ENCODE results near the gene SYT9. TPM values are rescaled to one million over a fixed set of nuclear protein-coding genes. Genes with fewer than 3 reads are reported as not detected.

SYT9 gene
- total RNA-seq, 3 donors from 2014 or later (not counting 1 experiment from before 2014, with no cell fraction given), result not detected

DNA sequence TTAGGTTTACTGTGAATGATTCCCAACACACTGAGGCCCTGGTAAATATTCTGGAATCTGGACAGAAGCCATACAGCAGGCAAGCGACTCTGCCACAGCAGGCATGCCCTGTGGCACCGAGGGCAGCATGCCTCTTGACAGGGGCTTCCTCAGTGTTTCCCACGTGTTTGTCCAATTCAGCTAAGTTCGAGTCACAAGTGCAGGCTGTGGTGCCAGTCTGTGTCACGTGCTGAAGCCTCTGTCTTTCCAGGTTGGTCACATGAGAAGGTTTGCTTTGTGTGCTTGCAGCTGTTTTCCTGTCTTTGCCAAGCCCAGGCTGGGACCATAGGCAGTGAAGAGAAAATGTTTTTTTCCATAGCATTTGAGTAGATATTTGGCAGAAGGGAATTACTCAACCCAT is 259.7 kb downstream of the SYT9 start:
- no peaks in the 10 kb centered on the region for H3K36me3 Mint-ChIP-seq
- DNase-seq (peak in 1 of 2 donors; percentile 19), ATAC-seq (no peak)
- H3K27ac Mint-ChIP-seq, result peak overlapping the region; percentile 90
- intact Hi-C loops (cut with micrococcal nuclease), result loop anchor here (10.0 kb wide), 1 partner anchor 473 kb away; the partner anchor contains the start of gene EIF3F
- H3K4me3 Mint-ChIP-seq, result no peak overlapping the region
- H3K9me3 Mint-ChIP-seq, result no peaks in the 10 kb centered on the region
- H3K4me1 ChIP-seq (ENCODE audit: control insufficient read depth, insufficient read depth, low read length), result peaks cover 23% of the 10 kb centered on the region
- no peaks in the 10 kb centered on the region for H3K36me3 ChIP-seq (ENCODE audit: control insufficient read depth, insufficient read depth, low read length)
- 31% methylated on average over 5 of the region's 5 CpGs for WGBS (ENCODE audit: insufficient coverage)
- no peaks in the 10 kb centered on the region for H3K27me3 Mint-ChIP-seq (ENCODE audit: low read depth in 2 of 2)
- no peak overlapping the region for H3K27ac ChIP-seq (ENCODE audit: low read length)
- H3K27me3 ChIP-seq (ENCODE audit: control insufficient read depth, insufficient read depth, low read length), result peaks cover 3% of the 10 kb centered on the region
- no peak overlapping the region for H3K4me3 ChIP-seq (ENCODE audit: low read length)
- no peaks in the 10 kb centered on the region for H3K9me3 ChIP-seq (ENCODE audit: control insufficient read depth, insufficient read depth, low read length)
- peaks cover 12 to 26% of the 10 kb centered on the region in 2 donors for H3K4me1 Mint-ChIP-seq
- TF ChIP-seq, protein P1, sequence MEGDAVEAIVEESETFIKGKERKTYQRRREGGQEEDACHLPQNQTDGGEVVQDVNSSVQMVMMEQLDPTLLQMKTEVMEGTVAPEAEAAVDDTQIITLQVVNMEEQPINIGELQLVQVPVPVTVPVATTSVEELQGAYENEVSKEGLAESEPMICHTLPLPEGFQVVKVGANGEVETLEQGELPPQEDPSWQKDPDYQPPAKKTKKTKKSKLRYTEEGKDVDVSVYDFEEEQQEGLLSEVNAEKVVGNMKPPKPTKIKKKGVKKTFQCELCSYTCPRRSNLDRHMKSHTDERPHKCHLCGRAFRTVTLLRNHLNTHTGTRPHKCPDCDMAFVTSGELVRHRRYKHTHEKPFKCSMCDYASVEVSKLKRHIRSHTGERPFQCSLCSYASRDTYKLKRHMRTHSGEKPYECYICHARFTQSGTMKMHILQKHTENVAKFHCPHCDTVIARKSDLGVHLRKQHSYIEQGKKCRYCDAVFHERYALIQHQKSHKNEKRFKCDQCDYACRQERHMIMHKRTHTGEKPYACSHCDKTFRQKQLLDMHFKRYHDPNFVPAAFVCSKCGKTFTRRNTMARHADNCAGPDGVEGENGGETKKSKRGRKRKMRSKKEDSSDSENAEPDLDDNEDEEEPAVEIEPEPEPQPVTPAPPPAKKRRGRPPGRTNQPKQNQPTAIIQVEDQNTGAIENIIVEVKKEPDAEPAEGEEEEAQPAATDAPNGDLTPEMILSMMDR (IDR thresholded peaks at IDR 0.05), result no peak

- peak overlapping the region; percentile 90 for H3K27ac Mint-ChIP-seq
- H3K36me3 ChIP-seq (ENCODE audit: control insufficient read depth, insufficient read depth, low read length), result no peaks in the 10 kb centered on the region
- no peaks in the 10 kb centered on the region for H3K36me3 Mint-ChIP-seq
- H3K9me3 ChIP-seq (ENCODE audit: control insufficient read depth, insufficient read depth, low read length), result no peaks in the 10 kb centered on the region
- H3K4me3 ChIP-seq (ENCODE audit: low read length), result peak overlapping the region; percentile 98
- intact Hi-C loops (cut with micrococcal nuclease), result loop anchor here (1.0 to 10.0 kb wide), 3 partner anchors 153 to 472 kb away; partner anchors contain the start of gene EIF3F
- no peaks in the 10 kb centered on the region for H3K9me3 Mint-ChIP-seq
- 11% methylated on average over 18 of the region's 18 CpGs for WGBS (ENCODE audit: insufficient coverage)
- DNase-seq (peak; percentile 42 to 59), ATAC-seq (peak; percentile 23 to 48 (median 29))
- H3K27me3 ChIP-seq (ENCODE audit: control insufficient read depth, insufficient read depth, low read length), result peaks cover 3% of the 10 kb centered on the region
- TF ChIP-seq, protein P1 (IDR thresholded peaks at IDR 0.05), result no peak
- peaks cover 23% of the 10 kb centered on the region for H3K4me1 ChIP-seq (ENCODE audit: control insufficient read depth, insufficient read depth, low read length)
- no peaks in the 10 kb centered on the region for H3K27me3 Mint-ChIP-seq (ENCODE audit: low read depth in 2 of 2)
- peaks cover 12 to 34% of the 10 kb centered on the region in 2 donors for H3K4me1 Mint-ChIP-seq
- peak overlapping the region; percentile 96 for H3K4me3 Mint-ChIP-seq
- peak overlapping the region; percentile 99 for H3K27ac ChIP-seq (ENCODE audit: low read length)
Measured at GRCh38 chr11:7512525-7513233, 261.0 kb downstream of the SYT9 start.

DNA sequence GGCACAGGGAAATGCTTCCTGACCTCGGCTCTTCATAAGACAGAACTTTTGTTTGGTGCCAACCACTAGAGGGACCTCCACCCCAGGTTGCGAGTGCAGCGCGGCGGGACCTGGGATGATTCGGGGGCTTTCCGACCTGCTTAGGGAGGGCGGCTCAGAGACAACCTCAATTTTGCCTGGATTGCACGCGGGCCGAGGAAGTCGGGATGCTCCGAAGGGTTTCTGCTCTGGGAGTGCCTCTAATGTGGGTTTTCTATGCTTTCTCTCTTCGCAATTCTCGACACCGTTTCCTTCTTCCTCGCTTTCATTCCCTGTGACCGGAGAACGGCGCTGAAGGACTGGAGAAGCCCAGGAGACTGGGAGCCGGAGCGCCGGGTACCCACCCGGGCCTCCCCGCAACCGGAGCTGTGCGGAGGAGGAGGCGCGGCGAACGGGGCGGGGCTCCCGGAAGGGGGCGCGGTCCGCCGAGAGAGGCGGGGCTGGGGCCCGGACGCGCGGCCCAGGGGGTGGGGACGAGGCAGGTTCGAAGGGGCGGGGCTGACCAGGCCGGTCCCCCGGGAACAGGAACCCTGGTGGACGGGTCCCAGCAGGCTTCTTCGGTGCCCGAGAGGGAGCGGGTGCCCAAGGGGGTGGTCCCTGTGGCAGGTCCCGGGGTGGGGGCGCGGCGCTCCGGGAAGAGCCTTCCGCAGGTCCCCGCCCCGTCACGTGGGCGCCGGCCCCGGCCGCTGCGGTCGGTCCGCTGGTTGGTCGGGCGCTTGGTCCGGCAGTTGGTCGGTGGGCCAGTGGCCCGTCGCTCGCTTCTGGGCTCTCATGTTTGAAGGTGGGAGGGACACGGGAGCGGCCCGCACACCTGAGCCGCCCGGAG is 261.8 kb downstream of the SYT9 start, which contains the start of gene PPFIBP2:
PPFIBP2 (plus strand) TSS at position 766 of the 865 bp plus-strand sequence. CDS start 35,477 bp downstream, outside the sequence.
- H3K4me1 ChIP-seq (ENCODE audit: control insufficient read depth, insufficient read depth, low read length), result peaks cover 23% of the 10 kb centered on the region
- no peaks in the 10 kb centered on the region for H3K36me3 ChIP-seq (ENCODE audit: control insufficient read depth, insufficient read depth, low read length)
- intact Hi-C loops (cut with micrococcal nuclease), result loop anchor here (1.0 to 10.0 kb wide), 3 partner anchors 152 to 471 kb away; partner anchors contain the start of gene EIF3F
- TF ChIP-seq, protein P1 (IDR thresholded peaks at IDR 0.05), result peak; percentile 85
- H3K27ac ChIP-seq (ENCODE audit: low read length), result peak within 1 kb of the TSS; percentile 99
- DNase-seq, result peak; percentile 89 to 90
- H3K4me1 Mint-ChIP-seq, result peaks cover 12 to 39% of the 10 kb centered on the region in 2 donors
- peak within 1 kb of the TSS; percentile 96 for H3K4me3 Mint-ChIP-seq
- peak within 1 kb of the TSS; percentile 98 for H3K4me3 ChIP-seq (ENCODE audit: low read length)
- no peaks in the 10 kb centered on the region for H3K9me3 ChIP-seq (ENCODE audit: control insufficient read depth, insufficient read depth, low read length)
- H3K27me3 ChIP-seq (ENCODE audit: control insufficient read depth, insufficient read depth, low read length), result peaks cover 3% of the 10 kb centered on the region
- H3K27ac Mint-ChIP-seq, result peak within 1 kb of the TSS; percentile 90
- WGBS (ENCODE audit: insufficient coverage), result under 1% methylated on average over 79 of the region's 79 CpGs
- H3K36me3 Mint-ChIP-seq, result no peaks in the 10 kb centered on the region
- H3K9me3 Mint-ChIP-seq, result no peaks in the 10 kb centered on the region
- peak; percentile 87 to 93 (median 90) for ATAC-seq
- no peaks in the 10 kb centered on the region for H3K27me3 Mint-ChIP-seq (ENCODE audit: low read depth in 2 of 2)
